OCI-LY7 (cell line): ENCODE data around the gene ACSL4. TPM values are rescaled to one million over a fixed set of nuclear protein-coding genes. Genes with fewer than 3 reads are reported as not detected.
"Not testable (repeated sequence)": the region's sequence is repeated elsewhere in the genome, so short reads cannot be mapped to it uniquely, and the experiment has no call there.

ENCODE experiments used
- BruUV-seq: library from RNA; stranded (reverse); fragments of 400-500 nt; replicated peaks from 2 replicates; lab custom pipeline; 2021; lab: Mats Ljungman, UMichigan
- CTCF ChIA-PET: fragments of 300-600 bp; sonication (Branson Sonifier 250); formaldehyde crosslinking; loops from one replicate; lab custom pipeline; 2022; ENCODE audit warnings: antibody characterized with exemption; ENCODE audit not compliant: unreplicated experiment; lab: Charles Lee
- POLR2A ChIA-PET: fragments of 300-600 bp; sonication (Branson Sonifier 250); formaldehyde crosslinking; loops from one replicate; lab custom pipeline; 2022; ENCODE audit warnings: antibody characterized with exemption; lab: Charles Lee
- DNase-seq: peaks from one replicate; pipeline ENCODE4 v3.0.0-alpha.2; 2015; ENCODE audit warnings: low spot score
- H2AFZ ChIP-seq: fragments of 200-600 bp; sonication (generic), shearing (Covaris generic); 2 replicates; pipeline ENCODE4 v1.6.1; 2014; ENCODE audit warnings: mild to moderate bottlenecking, antibody characterized with exemption, low read length, moderate library complexity
- H3K27ac ChIP-seq: fragments of 200-600 bp; sonication (generic); 2 replicates; pipeline ENCODE4 v1.5.1; 2014; ENCODE audit warnings: mixed run types, low read depth, mild to moderate bottlenecking, moderate library complexity, low read length, inconsistent platforms; ENCODE audit not compliant: poor library complexity, severe bottlenecking
- H3K36me3 ChIP-seq: fragments of 200-600 bp; sonication (generic); 2 replicates; pipeline ENCODE4 v1.6.1; 2014; ENCODE audit warnings: mild to moderate bottlenecking, antibody characterized with exemption, low read length, moderate library complexity, mixed read lengths; ENCODE audit not compliant: insufficient read depth
- H3K4me1 ChIP-seq: fragments of 200-600 bp; sonication (generic); 2 replicates; pipeline ENCODE4 v1.5.1; 2014; ENCODE audit warnings: mild to moderate bottlenecking, low read length; ENCODE audit not compliant: insufficient read depth, poor library complexity, severe bottlenecking
- H3K4me2 ChIP-seq: fragments of 200-600 bp; sonication (generic); 2 replicates; pipeline ENCODE4 v1.6.1; 2014; ENCODE audit warnings: mild to moderate bottlenecking, low read length
- H3K4me3 ChIP-seq: fragments of 200-600 bp; sonication (generic); 2 replicates; pipeline ENCODE4 v1.5.1; 2014; ENCODE audit warnings: mild to moderate bottlenecking, low read depth, low read length; ENCODE audit not compliant: poor library complexity, severe bottlenecking
- H3K79me2 ChIP-seq: fragments of 200-600 bp; sonication (generic); 2 replicates; pipeline ENCODE4 v1.6.1; 2016; ENCODE audit warnings: low read depth, mild to moderate bottlenecking, low read length, moderate library complexity, mixed read lengths; ENCODE audit not compliant: insufficient read depth
- H3K9me2 ChIP-seq: fragments of 200-600 bp; sonication (generic); 2 replicates; pipeline ENCODE4 v1.6.1; 2016; ENCODE audit warnings: mild to moderate bottlenecking, low read length, mixed read lengths; ENCODE audit not compliant: insufficient read depth
- H3K9me3 ChIP-seq: fragments of 200-600 bp; sonication (generic); 2 replicates; pipeline ENCODE4 v1.6.1; 2014; ENCODE audit warnings: mild to moderate bottlenecking, mixed run types, low read length, mixed read lengths
- H4K20me1 ChIP-seq: fragments of 200-600 bp; sonication (generic); 2 replicates; pipeline ENCODE4 v1.6.1; 2014; ENCODE audit warnings: mild to moderate bottlenecking, antibody characterized with exemption, low read length, moderate library complexity, mixed read lengths; ENCODE audit not compliant: insufficient read depth
- EZH2phosphoT487 ChIP-seq: fragments of 200-600 bp; sonication (generic); IDR thresholded peaks from 2 replicates; pipeline ENCODE4 v1.6.1; 2018; ENCODE audit warnings: low read depth, borderline replicate concordance, mild to moderate bottlenecking, mixed run types, antibody characterized with exemption, low read length, moderate library complexity, mixed read lengths
- intact Hi-C: fragments of 100-400 bp; cut with micrococcal nuclease; formaldehyde crosslinking; loops from one replicate; pipeline ENCODE4 v1.10.0; 2022; ENCODE audit not compliant: unreplicated experiment
- total RNA-seq, 2 experiments: library from RNA; depleted of rRNA in 1 of 2; stranded (reverse); fragments of >200 nt in 1 of 2; shearing (Covaris generic) in 1 of 2; gene quantifications; 2 replicates each; pipeline ENCODE4 v1.2.3, GENCODE V29; 2014 to 2022
- TF ChIP-seq, protein P1 (sequence below): fragments of 200-600 bp; sonication (generic); conservative IDR thresholded peaks from 2 replicates; pipeline ENCODE4 v1.5.1; 2014; ENCODE audit warnings: mild to moderate bottlenecking, antibody characterized with exemption, low read length, moderate library complexity, mixed read lengths

ACSL4 gene
- total RNA-seq, 2 experiments from 2014 or later: 18.4 to 35.4 TPM

DNA sequence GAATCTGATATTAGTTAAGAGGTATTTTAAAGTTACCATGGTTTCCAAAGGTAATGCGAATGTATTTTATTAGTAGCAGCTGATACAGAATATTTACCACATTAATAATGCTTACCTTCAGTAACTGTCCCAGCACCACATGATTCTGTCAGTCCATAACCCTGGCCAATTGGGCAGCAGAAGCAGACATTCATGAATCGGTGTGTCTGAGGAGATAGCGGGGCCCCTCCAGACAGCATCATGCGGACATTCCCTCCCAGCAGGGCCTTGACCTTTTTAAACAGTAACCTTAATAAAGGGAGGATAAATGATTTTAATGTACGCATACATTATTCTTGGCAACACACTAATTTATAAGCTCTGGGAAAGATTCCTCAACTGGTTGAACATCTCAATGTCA lies 65.1 kb downstream of the ACSL4 start:
- POLR2A ChIA-PET: no interaction called here
- Histone ChIP-seq H3K27ac (no peak overlapping the region), H3K9me3 (no peaks in the 10 kb centered on the region), H4K20me1 (no peaks in the 10 kb centered on the region), H3K79me2 (no peaks in the 10 kb centered on the region), H3K4me2 (no peak overlapping the region), H3K9me2 (no peaks in the 10 kb centered on the region), H3K4me3 (no peak overlapping the region), H3K36me3 (peaks cover 58% of the 10 kb centered on the region), H3K4me1 (no peaks in the 10 kb centered on the region), H2AFZ (no peak overlapping the region)
- intact Hi-C loops: no loop called here
- CTCF ChIA-PET: no interaction called here
- TF ChIP-seq, protein P1, sequence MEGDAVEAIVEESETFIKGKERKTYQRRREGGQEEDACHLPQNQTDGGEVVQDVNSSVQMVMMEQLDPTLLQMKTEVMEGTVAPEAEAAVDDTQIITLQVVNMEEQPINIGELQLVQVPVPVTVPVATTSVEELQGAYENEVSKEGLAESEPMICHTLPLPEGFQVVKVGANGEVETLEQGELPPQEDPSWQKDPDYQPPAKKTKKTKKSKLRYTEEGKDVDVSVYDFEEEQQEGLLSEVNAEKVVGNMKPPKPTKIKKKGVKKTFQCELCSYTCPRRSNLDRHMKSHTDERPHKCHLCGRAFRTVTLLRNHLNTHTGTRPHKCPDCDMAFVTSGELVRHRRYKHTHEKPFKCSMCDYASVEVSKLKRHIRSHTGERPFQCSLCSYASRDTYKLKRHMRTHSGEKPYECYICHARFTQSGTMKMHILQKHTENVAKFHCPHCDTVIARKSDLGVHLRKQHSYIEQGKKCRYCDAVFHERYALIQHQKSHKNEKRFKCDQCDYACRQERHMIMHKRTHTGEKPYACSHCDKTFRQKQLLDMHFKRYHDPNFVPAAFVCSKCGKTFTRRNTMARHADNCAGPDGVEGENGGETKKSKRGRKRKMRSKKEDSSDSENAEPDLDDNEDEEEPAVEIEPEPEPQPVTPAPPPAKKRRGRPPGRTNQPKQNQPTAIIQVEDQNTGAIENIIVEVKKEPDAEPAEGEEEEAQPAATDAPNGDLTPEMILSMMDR: no peak
- TF ChIP-seq EZH2phosphoT487: no peak
- BruUV-seq: no TSS peak
- no peak for DNase-seq

DNA sequence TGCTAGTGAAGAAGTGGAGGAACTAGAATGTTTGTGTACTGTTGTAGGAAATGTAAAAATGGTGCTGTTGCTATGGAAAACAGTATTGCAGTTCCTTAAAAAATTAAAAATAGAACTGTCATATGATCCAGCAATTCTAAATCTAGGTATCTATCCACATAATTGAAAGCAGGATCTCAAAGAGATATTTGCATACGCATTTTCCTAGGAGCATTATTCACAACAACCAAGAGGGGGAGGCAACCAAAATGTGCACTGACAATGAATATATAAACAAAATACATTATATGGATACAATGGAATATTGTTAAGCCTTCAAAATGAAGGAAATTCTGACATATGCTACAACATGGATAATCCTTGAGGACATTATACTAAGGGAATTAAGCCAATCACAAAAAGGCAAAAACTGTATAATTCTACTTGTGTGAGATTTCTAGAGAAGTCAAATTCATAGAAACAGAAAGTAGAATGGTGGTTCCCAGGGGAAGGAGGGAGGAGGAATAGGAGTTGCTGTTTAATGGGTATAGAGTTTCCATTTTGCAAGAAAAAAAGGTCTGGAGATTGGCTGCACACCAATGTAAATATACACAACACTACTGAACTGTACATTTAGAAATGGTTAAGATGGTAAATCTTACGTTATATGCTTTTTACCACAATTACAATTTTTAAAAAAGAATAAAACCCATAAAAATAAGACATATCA lies 72.5 kb downstream of the ACSL4 start:
- no peak for DNase-seq
- H3K4me1 ChIP-seq: no peaks in the 10 kb centered on the region
- CTCF ChIA-PET: no interaction called here

DNA sequence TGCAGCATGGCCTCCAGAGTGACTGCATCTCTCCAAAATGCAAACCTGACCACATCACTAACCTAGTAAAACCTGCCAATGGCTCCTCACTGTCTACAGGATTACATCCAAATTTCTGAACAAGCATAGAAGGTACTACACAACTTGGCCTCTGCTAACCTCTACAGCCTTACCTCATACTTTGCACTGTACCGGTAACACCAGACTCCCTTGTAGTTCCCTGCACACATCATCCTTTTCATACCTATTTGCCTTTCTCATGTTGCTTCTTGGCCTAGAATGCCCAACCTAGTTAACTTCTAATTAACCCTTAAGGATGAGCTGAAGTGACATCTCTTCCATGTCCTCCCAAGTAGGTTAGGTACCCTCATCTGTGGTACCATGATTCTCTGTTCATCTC lies 74.7 kb downstream of the ACSL4 start:
- TF ChIP-seq EZH2phosphoT487: no peak
- TF ChIP-seq, protein P1: no peak
- H3K79me2 ChIP-seq: no peaks in the 10 kb centered on the region
- H3K4me3 ChIP-seq: no peak overlapping the region
- no peaks in the 10 kb centered on the region for H3K9me2 ChIP-seq
- ChIA-PET POLR2A (no interaction called here), CTCF (no interaction called here)
- DNase-seq: no peak
- no peaks in the 10 kb centered on the region for H4K20me1 ChIP-seq
- no TSS peak for BruUV-seq
- no peak overlapping the region for H2AFZ ChIP-seq
- H3K4me2 ChIP-seq: no peak overlapping the region
- H3K9me3 ChIP-seq: no peaks in the 10 kb centered on the region
- intact Hi-C loops: no loop called here
- peaks cover 54% of the 10 kb centered on the region for H3K36me3 ChIP-seq
- H3K4me1 ChIP-seq: no peaks in the 10 kb centered on the region
- H3K27ac ChIP-seq: no peak overlapping the region

More for the DNA sequence above, 72.5 kb downstream of the ACSL4 start:
- H3K4me3 ChIP-seq: no peak overlapping the region
- POLR2A ChIA-PET: interaction anchor here (0.9 kb wide), 1 partner anchor 13 kb away, joined by 3 read pairs; no protein-coding TSS in a partner anchor
- no peak overlapping the region for H2AFZ ChIP-seq
- intact Hi-C loops: no loop called here
- no peak overlapping the region for H3K4me2 ChIP-seq
- H3K79me2 ChIP-seq: no peaks in the 10 kb centered on the region
- H3K9me3 ChIP-seq: no peaks in the 10 kb centered on the region
- H4K20me1 ChIP-seq: no peaks in the 10 kb centered on the region
- no peak overlapping the region for H3K27ac ChIP-seq
- BruUV-seq: no TSS peak
- H3K36me3 ChIP-seq: peaks cover 76% of the 10 kb centered on the region
- TF ChIP-seq EZH2phosphoT487: no peak
- TF ChIP-seq, protein P1: no peak
- H3K9me2 ChIP-seq: no peaks in the 10 kb centered on the region

DNA sequence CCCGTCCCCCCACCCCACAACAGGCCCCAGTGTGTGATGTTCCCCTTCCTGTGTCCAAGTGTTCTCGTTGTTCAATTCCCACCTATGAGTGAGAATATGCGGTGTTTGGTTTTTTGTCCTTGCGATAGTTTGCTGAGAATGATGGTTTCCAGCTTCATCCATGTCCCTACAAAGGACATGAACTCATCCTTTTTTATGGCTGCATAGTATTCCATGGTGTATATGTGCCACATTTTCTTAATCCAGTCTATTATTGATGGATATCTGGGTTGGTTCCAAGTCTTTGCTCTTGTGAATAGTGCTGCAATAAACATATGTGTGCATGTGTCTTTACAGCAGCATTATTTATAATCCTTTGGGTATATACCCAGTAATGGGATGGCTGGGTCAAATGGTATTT lies 75.7 kb downstream of the ACSL4 start:
- POLR2A ChIA-PET: interaction anchor here (0.6 kb wide), 1 partner anchor 225 kb away, joined by 5 read pairs; no protein-coding TSS in a partner anchor
- DNase-seq, BruUV-seq, H3K9me2 ChIP-seq, H4K20me1 ChIP-seq, H3K9me3 ChIP-seq, H2AFZ ChIP-seq, H3K4me1 ChIP-seq, H3K79me2 ChIP-seq, H3K4me3 ChIP-seq, CTCF ChIA-PET, intact Hi-C loops, H3K27ac ChIP-seq, H3K4me2 ChIP-seq: not testable (repeated sequence)
- peaks cover 44% of the 10 kb centered on the region for H3K36me3 ChIP-seq
